T1000 (cell line): ENCODE results near the gene ARID4B.
"Not testable (repeated sequence)": the region's sequence is repeated elsewhere in the genome, so short reads cannot be mapped to it uniquely, and the experiment has no call there.

Source experiments
- DNase-seq: peaks from one replicate; lab custom pipeline; 2025; ENCODE audit warnings: mixed read lengths; lab: John Stamatoyannopoulos, UW

Gene ARID4B

GRCh38 chr1:235327559-235328270, at the start of gene ARID4B:
Gene ARID4B, minus strand, starts transcription at chr1:235328179. Its CDS starts 1,260 bp downstream, at chr1:235326919.
- DNase-seq = no peak

GRCh38 chr1:235375919-235376605, 48.1 kb upstream of the ARID4B start:
- DNase-seq = no peak

- no peak for DNase-seq
Observed at GRCh38 chr1:235369802-235370201, 41.8 kb upstream of the ARID4B start.

- no peak for DNase-seq
Observed at GRCh38 chr1:235368428-235368827, 40.4 kb upstream of the ARID4B start.

- DNase-seq = peak; percentile 90
Observed at GRCh38 chr1:235367000-235367908, 39.3 kb upstream of the ARID4B start, which contains the start of gene TBCE. Gene TBCE, plus strand, starts transcription at chr1:235367427. Its CDS starts 12,623 bp downstream, at chr1:235380050.

- DNase-seq = no peak
Observed at GRCh38 chr1:235366286-235366685, 38.3 kb upstream of the ARID4B start.

- DNase-seq = not testable (repeated sequence)
Observed at GRCh38 chr1:235364189-235364588, 36.2 kb upstream of the ARID4B start.

GRCh38 chr1:235358899-235359298, 30.9 kb upstream of the ARID4B start:
- no peak for DNase-seq

GRCh38 chr1:235357485-235358373, 29.8 kb upstream of the ARID4B start:
- DNase-seq = no peak

GRCh38 chr1:235351898-235352297, 23.9 kb upstream of the ARID4B start:
- no peak for DNase-seq

- no peak for DNase-seq
Observed at GRCh38 chr1:235351441-235351840, 23.5 kb upstream of the ARID4B start.

GRCh38 chr1:235343726-235344125, 15.7 kb upstream of the ARID4B start:
- DNase-seq = no peak

- no peak for DNase-seq
Observed at GRCh38 chr1:235342471-235342870, 14.5 kb upstream of the ARID4B start.

GRCh38 chr1:235342039-235342438, 14.1 kb upstream of the ARID4B start:
- no peak for DNase-seq

- DNase-seq = no peak
Observed at GRCh38 chr1:235341334-235341733, 13.4 kb upstream of the ARID4B start.

GRCh38 chr1:235339746-235340145, 11.8 kb upstream of the ARID4B start:
- no peak for DNase-seq

- DNase-seq = no peak
Observed at GRCh38 chr1:235336903-235337302, 8.9 kb upstream of the ARID4B start.

- DNase-seq = no peak
Observed at GRCh38 chr1:235331401-235331800, 3.4 kb upstream of the ARID4B start.

- DNase-seq = no peak
Observed at GRCh38 chr1:235330918-235331285, 2.9 kb upstream of the ARID4B start.

GRCh38 chr1:235329139-235329902, 1.3 kb upstream of the ARID4B start:
- no peak for DNase-seq
